Skeletal muscle tissue (tissue), 4 donors: Measurements from ENCODE around the gene HDDC3. TPM values are rescaled to one million over a fixed set of nuclear protein-coding genes. Genes with fewer than 3 reads are reported as not detected.
A peak's percentile ranks its signal among the peaks of the same experiment; 100 is the strongest.

Experiments used
- H3K27ac ChIP-seq: one replicate; pipeline ENCODE4 v1.7.0; 2013; ENCODE audit warnings: mild to moderate bottlenecking, low read depth, low read length, inconsistent platforms
- H3K27me3 ChIP-seq, 3 donors: one replicate each; pipeline ENCODE4 v1.7.0; 2013; ENCODE audit warnings: low read length in 3 of 3; ENCODE audit not compliant: control insufficient read depth in 3 of 3, insufficient read depth in 3 of 3
- H3K36me3 ChIP-seq, 3 donors: one replicate each; pipeline ENCODE4 v1.7.0; 2013; ENCODE audit warnings: low read length in 3 of 3; ENCODE audit not compliant: control insufficient read depth in 3 of 3, insufficient read depth in 3 of 3
- H3K4me1 ChIP-seq, 3 donors: one replicate each; pipeline ENCODE4 v1.7.0; 2013; ENCODE audit warnings: low read length in 3 of 3, mild to moderate bottlenecking in 3 of 3; ENCODE audit not compliant: control insufficient read depth in 3 of 3, insufficient read depth in 3 of 3
- H3K4me3 ChIP-seq, 3 donors: one replicate each; pipeline ENCODE4 v1.7.0; 2013; ENCODE audit warnings: low read length in 3 of 3
- H3K9ac ChIP-seq, 3 donors: one replicate each; pipeline ENCODE4 v1.7.0; 2013; ENCODE audit warnings: low read length in 3 of 3, mild to moderate bottlenecking in 3 of 3, moderate library complexity in 2 of 3, low read depth in 1 of 3
- H3K9me3 ChIP-seq, 3 donors: one replicate each; pipeline ENCODE4 v1.7.0; 2013; ENCODE audit warnings: low read length in 3 of 3; ENCODE audit not compliant: control insufficient read depth in 3 of 3
- total RNA-seq: library from RNA; depleted of rRNA; stranded (reverse); fragments of >200 nt; gene quantifications from one replicate; pipeline ENCODE4 v1.2.3, GENCODE V29; 2014
- donor health status: Osteomylitis.

HDDC3 gene, protein sequence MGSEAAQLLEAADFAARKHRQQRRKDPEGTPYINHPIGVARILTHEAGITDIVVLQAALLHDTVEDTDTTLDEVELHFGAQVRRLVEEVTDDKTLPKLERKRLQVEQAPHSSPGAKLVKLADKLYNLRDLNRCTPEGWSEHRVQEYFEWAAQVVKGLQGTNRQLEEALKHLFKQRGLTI
- total RNA-seq = 5.7 TPM

DNA sequence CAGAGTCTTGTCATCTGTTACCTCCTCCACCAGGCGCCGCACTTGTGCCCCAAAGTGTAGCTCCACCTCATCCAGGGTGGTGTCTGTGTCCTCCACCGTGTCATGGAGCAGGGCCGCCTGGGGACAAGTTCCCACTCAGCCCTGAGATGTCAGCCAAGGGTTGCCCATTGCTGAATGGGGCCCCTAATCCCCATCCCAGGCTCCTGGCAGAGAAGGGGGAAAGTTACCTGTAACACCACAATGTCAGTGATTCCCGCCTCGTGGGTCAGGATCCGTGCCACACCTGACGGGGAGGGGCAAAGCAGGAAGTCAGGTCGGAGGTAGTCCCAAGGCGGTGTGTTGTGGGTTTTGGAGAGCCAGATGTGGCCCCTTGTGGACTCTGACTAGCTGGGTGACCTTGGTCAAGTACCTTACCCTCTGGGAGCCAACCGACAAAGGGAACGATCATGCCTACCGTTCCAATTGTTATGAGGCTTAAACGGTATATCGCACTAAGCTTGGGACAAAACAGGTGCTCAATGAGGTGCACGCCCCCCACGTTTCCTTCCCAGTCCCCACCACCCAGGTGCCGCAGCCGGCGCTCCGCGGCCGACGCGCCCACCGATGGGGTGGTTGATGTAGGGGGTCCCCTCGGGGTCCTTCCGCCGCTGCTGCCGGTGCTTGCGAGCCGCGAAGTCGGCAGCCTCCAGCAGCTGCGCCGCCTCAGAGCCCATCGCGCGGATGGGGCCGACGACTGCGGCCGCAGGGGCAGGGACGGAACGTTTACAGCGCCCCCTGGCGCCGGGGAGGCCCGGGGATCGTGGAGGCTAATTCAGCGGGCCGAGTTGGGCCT is at the start of gene HDDC3:
Gene HDDC3, minus strand, starts transcription at position 722 of the 832 bp plus-strand sequence. Its CDS starts 9 bp downstream, at position 713.
- H3K36me3 ChIP-seq = peaks cover 7 to 12% (median 9%) of the 10 kb centered on the region in 3 donors
- no peaks in the 10 kb centered on the region for H3K27me3 ChIP-seq
- peak within 1 kb of the TSS; percentile 87 for H3K27ac ChIP-seq
- peaks cover 49 to 52% (median 50%) of the 10 kb centered on the region in 3 donors for H3K4me1 ChIP-seq
- peak within 1 kb of the TSS; percentile 94 to 97 (median 95) for H3K4me3 ChIP-seq
- H3K9ac ChIP-seq = peak within 1 kb of the TSS; percentile 89 to 95 (median 93)
- no peaks in the 10 kb centered on the region for H3K9me3 ChIP-seq

DNA sequence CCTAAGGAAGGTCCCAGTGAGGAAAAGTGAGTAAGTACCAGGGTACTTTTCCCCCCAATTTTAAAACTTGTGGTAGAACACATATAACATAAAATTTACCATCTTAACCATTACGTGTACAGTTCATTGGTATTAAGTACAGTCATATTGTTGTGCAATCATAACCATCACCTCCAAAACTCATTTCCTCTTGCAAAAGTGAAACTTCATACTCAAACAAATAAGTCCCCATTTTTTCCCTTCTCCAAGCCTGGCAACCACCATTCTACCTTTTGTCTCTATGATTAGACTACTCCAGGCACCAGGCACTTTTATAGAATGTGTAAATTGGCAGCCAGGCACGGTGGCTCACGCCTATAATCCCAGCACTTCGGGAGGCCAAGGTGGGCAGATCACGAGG is 49.8 kb upstream of the HDDC3 start:
- Histone ChIP-seq H3K27ac (no peak overlapping the region), H3K4me3 (no peak overlapping the region), H3K9ac (no peak overlapping the region), H3K36me3 (no peaks in the 10 kb centered on the region), H3K27me3 (no peaks in the 10 kb centered on the region), H3K9me3 (no peaks in the 10 kb centered on the region), H3K4me1 (no peaks in the 10 kb centered on the region)

DNA sequence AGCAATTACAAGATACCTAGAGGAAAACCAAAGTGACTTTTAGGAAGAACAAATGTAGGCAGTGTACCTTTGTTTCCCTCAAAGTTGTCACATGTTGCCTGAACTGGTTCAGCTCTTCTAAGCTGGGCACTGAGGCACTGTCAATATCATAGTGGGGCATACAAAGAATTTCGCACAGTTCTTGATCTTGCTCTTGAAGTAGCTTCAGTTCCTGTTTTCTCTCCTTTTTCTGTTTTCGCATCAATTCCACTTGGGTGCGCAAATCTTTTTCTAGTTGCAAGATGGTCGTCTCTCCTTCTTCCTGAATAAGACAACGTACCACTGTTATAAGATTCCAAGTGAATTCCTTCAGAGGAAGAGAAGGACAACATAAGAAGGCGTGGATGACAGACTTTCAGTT is 49.3 kb upstream of the HDDC3 start:
- no peak overlapping the region for H3K27ac ChIP-seq
- no peaks in the 10 kb centered on the region for H3K36me3 ChIP-seq
- H3K27me3 ChIP-seq = no peaks in the 10 kb centered on the region
- H3K4me1 ChIP-seq = no peaks in the 10 kb centered on the region
- H3K9me3 ChIP-seq = no peaks in the 10 kb centered on the region
- no peak overlapping the region for H3K9ac ChIP-seq
- no peak overlapping the region for H3K4me3 ChIP-seq

DNA sequence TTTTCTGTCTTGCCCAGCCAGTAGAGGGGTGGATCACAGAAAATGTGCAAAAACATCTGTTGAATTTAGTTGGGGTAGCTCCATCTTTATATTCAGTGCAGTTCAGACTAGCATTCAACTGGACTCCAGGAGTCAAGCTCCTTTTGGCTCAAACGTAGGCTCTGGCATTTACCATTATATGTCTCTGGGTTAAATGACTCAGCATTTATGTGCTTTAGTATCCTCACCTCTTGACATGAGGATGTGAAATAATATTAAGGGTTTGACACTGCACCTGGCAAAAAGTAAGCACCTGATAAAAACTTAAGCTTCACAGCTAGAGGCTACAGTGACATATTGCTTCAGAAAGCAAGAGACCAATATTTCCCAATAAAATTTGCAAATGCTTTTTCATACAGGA is 47.2 kb upstream of the HDDC3 start:
- Histone ChIP-seq H3K27me3 (no peaks in the 10 kb centered on the region), H3K4me3 (no peak overlapping the region), H3K9me3 (no peaks in the 10 kb centered on the region), H3K36me3 (peaks cover 0 to 1% (median 0%) of the 10 kb centered on the region in 3 donors), H3K4me1 (no peaks in the 10 kb centered on the region), H3K9ac (no peak overlapping the region), H3K27ac (no peak overlapping the region)

DNA sequence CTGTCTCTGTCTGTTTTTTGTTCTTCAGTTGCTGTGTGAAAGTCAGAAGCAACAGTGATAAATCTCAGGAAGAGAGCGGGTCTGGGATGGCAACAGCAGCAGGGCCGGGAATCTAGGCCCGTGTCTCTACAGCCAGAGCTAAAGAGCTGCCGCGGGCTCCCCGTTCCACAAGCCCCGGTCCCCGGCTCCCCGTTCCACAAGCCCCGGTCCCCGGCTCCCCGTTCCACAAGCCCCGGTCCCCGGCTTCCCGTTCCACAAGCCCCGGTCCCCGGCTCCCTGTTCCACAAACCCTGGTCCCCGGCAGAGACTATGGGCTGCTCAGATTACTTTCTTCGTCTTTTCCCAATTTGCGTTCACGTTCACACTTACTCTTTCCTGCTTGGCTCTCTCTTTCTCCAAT is 41.9 kb upstream of the HDDC3 start:
- H3K36me3 ChIP-seq = peaks cover 0 to 3% (median 0%) of the 10 kb centered on the region in 3 donors
- H3K9me3 ChIP-seq = no peaks in the 10 kb centered on the region
- H3K4me1 ChIP-seq = no peaks in the 10 kb centered on the region
- no peak overlapping the region for H3K9ac ChIP-seq
- H3K27ac ChIP-seq = no peak overlapping the region
- H3K27me3 ChIP-seq = no peaks in the 10 kb centered on the region
- no peak overlapping the region for H3K4me3 ChIP-seq

DNA sequence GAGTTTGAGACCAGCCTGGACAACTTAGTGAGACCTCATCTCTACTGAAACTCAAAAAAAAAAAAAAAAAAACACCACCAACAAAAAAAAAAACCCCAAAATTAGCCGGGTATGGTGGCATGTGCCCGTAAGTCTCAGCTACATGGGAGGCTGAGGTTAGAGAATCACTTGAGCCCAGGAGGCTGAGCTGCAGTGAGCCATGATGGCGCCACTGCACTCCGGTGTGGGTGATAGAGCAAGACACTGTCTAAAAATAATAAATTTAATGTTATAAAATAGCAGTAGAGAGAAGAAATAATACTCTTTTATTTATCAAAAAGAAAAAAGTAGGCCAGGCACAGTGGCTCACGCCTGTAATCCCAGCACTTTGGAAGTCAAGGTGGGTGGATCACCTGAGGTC is 39.8 kb upstream of the HDDC3 start:
- H3K9me3 ChIP-seq = no peaks in the 10 kb centered on the region
- H3K9ac ChIP-seq = no peak overlapping the region
- no peaks in the 10 kb centered on the region for H3K27me3 ChIP-seq
- H3K27ac ChIP-seq = no peak overlapping the region
- H3K36me3 ChIP-seq = peaks cover 2 to 9% (median 3%) of the 10 kb centered on the region in 3 donors
- H3K4me3 ChIP-seq = no peak overlapping the region
- H3K4me1 ChIP-seq = no peaks in the 10 kb centered on the region

DNA sequence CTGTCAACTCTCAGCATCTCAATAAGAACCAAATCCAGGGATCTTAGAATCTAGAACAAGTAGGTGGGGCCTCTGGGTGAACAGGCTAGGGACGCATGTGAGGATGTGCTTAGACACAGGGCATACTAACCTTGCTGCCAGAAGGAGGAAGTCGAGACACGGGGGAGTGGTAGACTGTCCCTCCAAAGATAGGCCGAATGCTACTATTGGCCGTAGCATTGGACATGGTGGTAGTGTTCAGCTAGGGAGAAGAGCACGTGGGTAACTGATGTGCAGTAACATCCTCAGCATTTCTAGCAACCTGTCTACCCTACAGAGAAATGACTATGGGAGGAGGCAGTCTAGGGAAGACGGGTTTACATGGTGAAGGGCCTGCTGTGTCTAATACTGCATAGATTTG is 37.9 kb upstream of the HDDC3 start:
- H3K9me3 ChIP-seq = no peaks in the 10 kb centered on the region
- H3K27ac ChIP-seq = no peak overlapping the region
- no peak overlapping the region for H3K4me3 ChIP-seq
- peaks cover 9 to 22% (median 11%) of the 10 kb centered on the region in 3 donors for H3K36me3 ChIP-seq
- no peaks in the 10 kb centered on the region for H3K4me1 ChIP-seq
- no peaks in the 10 kb centered on the region for H3K27me3 ChIP-seq
- no peak overlapping the region for H3K9ac ChIP-seq

DNA sequence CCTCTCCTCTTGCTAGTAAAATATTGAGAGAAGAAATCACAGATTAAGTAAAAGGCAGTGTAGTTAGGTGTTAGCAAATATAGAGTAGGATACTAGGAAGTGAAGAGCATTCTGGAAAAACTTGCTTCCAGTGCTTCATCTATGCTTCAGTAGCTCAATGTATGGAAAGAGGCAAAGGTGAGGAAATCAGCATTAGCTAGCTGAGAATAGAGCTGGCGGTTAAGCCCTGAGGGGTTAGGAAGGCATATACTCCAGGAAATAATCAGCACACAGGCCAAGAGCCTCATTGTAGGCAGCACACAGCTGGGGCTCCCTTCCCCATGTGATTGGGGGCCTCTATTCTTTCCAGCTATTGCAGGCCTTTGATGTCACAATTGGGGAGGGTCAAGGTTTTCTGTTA is 36.1 kb upstream of the HDDC3 start:
- Histone ChIP-seq H3K27me3 (no peaks in the 10 kb centered on the region), H3K36me3 (peaks cover 9 to 28% (median 10%) of the 10 kb centered on the region in 3 donors), H3K4me1 (no peaks in the 10 kb centered on the region), H3K4me3 (no peak overlapping the region), H3K27ac (no peak overlapping the region), H3K9me3 (no peaks in the 10 kb centered on the region), H3K9ac (no peak overlapping the region)

DNA sequence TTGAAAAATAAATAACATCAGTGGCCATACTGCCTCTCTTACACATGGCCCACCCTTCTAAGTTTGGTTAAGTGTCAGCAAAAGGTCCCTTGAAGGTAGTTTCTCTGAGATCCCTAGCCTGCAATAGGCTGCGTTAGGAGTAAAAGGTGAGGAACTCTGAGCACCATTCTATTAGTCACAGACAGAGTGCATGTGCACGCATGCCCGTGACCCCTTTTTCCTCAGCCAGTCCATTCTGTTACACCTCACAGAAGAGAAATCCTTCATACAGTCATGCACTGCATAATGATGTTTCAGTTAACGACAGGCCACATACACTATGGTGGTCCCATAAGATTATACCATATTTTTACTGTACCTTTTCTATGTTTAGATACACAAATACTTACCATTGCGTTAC is 34.9 kb upstream of the HDDC3 start:
- Histone ChIP-seq H3K4me3 (no peak overlapping the region), H3K36me3 (peaks cover 13 to 39% (median 15%) of the 10 kb centered on the region in 3 donors), H3K9ac (no peak overlapping the region), H3K27ac (no peak overlapping the region), H3K4me1 (no peaks in the 10 kb centered on the region), H3K9me3 (no peaks in the 10 kb centered on the region), H3K27me3 (no peaks in the 10 kb centered on the region)

DNA sequence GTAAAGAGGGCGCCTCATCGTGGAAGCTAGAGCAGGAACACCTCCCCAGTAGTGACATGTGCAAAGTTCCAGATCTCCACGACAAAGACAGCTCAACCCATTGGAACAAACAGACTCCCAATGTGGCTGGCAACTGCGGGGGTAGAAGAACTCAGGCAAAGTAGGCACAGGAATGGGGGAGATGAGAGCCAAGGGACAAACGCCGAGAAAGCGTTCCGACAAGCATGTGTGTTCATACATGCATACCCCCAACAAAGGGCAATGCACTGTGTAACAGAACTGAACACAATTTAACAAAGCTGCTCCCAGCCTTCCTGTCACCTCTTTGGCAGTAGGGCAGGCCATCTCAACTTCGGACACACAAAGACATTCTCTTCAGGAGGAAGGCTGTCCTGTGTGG is 33.9 kb upstream of the HDDC3 start:
- H3K27me3 ChIP-seq = no peaks in the 10 kb centered on the region
- no peak overlapping the region for H3K4me3 ChIP-seq
- no peaks in the 10 kb centered on the region for H3K4me1 ChIP-seq
- H3K27ac ChIP-seq = no peak overlapping the region
- no peak overlapping the region for H3K9ac ChIP-seq
- H3K9me3 ChIP-seq = no peaks in the 10 kb centered on the region
- H3K36me3 ChIP-seq = peaks cover 22 to 48% (median 24%) of the 10 kb centered on the region in 3 donors
